Lung (tissue), 12 donors: ENCODE data around the gene HTRA1. TPM values are rescaled to one million over a fixed set of nuclear protein-coding genes. Genes with fewer than 3 reads are reported as not detected.
A peak's percentile ranks its signal among the peaks of the same experiment; 100 is the strongest.

Experiments
- ATAC-seq: fragments of 200-7000 bp; cut with Tn5 transposase; one replicate; pipeline ENCODE4 v1.9.1; 2020; ENCODE audit warnings: moderate number of reproducible peaks; ENCODE audit not compliant: insufficient read depth, low FRiP score
- DNase-seq, 3 donors: peaks; one replicate each; pipeline ENCODE4 v3.0.0-alpha.2; 2013 to 2017
- H3K27ac ChIP-seq, 2 donors: one replicate each; pipeline ENCODE4 v1.5.1; 2013; ENCODE audit warnings: mild to moderate bottlenecking in 2 of 2, moderate library complexity in 2 of 2, control low read depth in 1 of 2, inconsistent platforms in 1 of 2, low read depth in 1 of 2, low read length in 1 of 2
- H3K27me3 ChIP-seq, 3 donors: one replicate each; pipeline ENCODE4 v1.5.1; 2013; ENCODE audit warnings: low read length in 2 of 3; ENCODE audit not compliant: control insufficient read depth in 3 of 3, insufficient read depth in 3 of 3
- H3K36me3 ChIP-seq, 4 donors: one replicate each; pipeline ENCODE4 v1.5.1; 2013; ENCODE audit warnings: low read length in 4 of 4, mild to moderate bottlenecking in 1 of 4, moderate library complexity in 1 of 4; ENCODE audit not compliant: control insufficient read depth in 4 of 4, insufficient read depth in 4 of 4
- H3K4me1 ChIP-seq, 5 donors: one replicate each; pipeline ENCODE4 v1.5.1; 2013; ENCODE audit warnings: low read length in 5 of 5, mild to moderate bottlenecking in 2 of 5, moderate library complexity in 1 of 5; ENCODE audit not compliant: control insufficient read depth in 5 of 5, insufficient read depth in 5 of 5
- H3K4me3 ChIP-seq: one replicate; pipeline ENCODE4 v1.5.1; 2013; ENCODE audit warnings: mild to moderate bottlenecking, control low read depth, moderate library complexity
- H3K9ac ChIP-seq, 2 donors: one replicate each; pipeline ENCODE4 v1.5.1; 2013; ENCODE audit warnings: low read length in 2 of 2, control low read depth in 1 of 2; ENCODE audit not compliant: insufficient read depth in 1 of 2
- H3K9me3 ChIP-seq, 4 donors: one replicate each; pipeline ENCODE4 v1.5.1; 2013; ENCODE audit warnings: low read length in 3 of 4, mild to moderate bottlenecking in 1 of 4, moderate library complexity in 1 of 4; ENCODE audit not compliant: control insufficient read depth in 4 of 4, insufficient read depth in 3 of 4
- CTCF ChIP-seq: IDR thresholded peaks from 2 replicates; pipeline ENCODE4 v1.5.1; 2012; ENCODE audit warnings: mild to moderate bottlenecking; ENCODE audit errors: control extremely low read depth, extremely low read depth
- WGBS, 2 donors: extraction: QIAGEN DNeasy Blood & Tissue Kit; methylation state at CpG; one replicate each; pipeline ENCODE4 v1.1.7; 2013; 5-methylcytosine and 5-hydroxymethylcytosine counted together
- polyA plus RNA-seq, 2 donors: library from polyadenylated mRNA; stranded (reverse); fragments of 200-250 nt; gene quantifications; one replicate each; pipeline ENCODE4 v1.2.1, GENCODE V29; 2013
- total RNA-seq, 2 donors: library from RNA; depleted of rRNA in 1 of 2; stranded (reverse); fragments of >200 nt in 1 of 2; gene quantifications; one replicate each; pipeline ENCODE4 v1.2.1, GENCODE V29; 2014 to 2021
- donor health status: control.
- donor health status: control.
- donor health status: Bipolar disorder and iron deficiency.
- donor health status: healthy.
- donor health status: DM: yes; HTN: yes; CAD: no.

Gene HTRA1
- total and polyA plus RNA-seq, 4 donors, result 30.4 to 59.8 (median 46.1) TPM

GRCh38 chr10:122459561-122460273, 1.6 kb upstream of the HTRA1 start:
- peaks cover 0 to 29% (median 6%) of the 10 kb centered on the region in 5 donors for H3K4me1 ChIP-seq
- peaks cover 0 to 37% (median 21%) of the 10 kb centered on the region in 3 donors for H3K27me3 ChIP-seq
- DNase-seq (no peak), ATAC-seq (no peak)
- H3K27ac ChIP-seq, result no peak overlapping the region
- H3K9me3 ChIP-seq, result no peaks in the 10 kb centered on the region
- no peak for TF ChIP-seq CTCF
- WGBS, 2 donors, result 60 to 73% methylated on average over 14 of the region's 14 CpGs
- H3K9ac ChIP-seq, result no peak overlapping the region
- no peak overlapping the region for H3K4me3 ChIP-seq
- no peaks in the 10 kb centered on the region for H3K36me3 ChIP-seq

DNA sequence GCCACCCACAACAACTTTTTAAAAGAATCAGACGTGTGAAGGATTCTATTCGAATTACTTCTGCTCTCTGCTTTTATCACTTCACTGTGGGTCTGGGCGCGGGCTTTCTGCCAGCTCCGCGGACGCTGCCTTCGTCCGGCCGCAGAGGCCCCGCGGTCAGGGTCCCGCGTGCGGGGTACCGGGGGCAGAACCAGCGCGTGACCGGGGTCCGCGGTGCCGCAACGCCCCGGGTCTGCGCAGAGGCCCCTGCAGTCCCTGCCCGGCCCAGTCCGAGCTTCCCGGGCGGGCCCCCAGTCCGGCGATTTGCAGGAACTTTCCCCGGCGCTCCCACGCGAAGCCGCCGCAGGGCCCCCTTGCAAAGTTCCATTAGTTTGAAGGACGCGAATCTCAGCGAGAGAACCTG, 461 bp upstream of the HTRA1 start:
- Histone ChIP-seq H3K4me1 (peaks cover 3 to 29% (median 6%) of the 10 kb centered on the region in 5 donors), H3K9me3 (no peaks in the 10 kb centered on the region), H3K27me3 (peaks cover 0 to 40% (median 21%) of the 10 kb centered on the region in 3 donors), H3K9ac (no peak overlapping the region), H3K4me3 (peak overlapping the region; percentile 35), H3K27ac (peak overlapping the region; percentile 37 to 74), H3K36me3 (no peaks in the 10 kb centered on the region)
- 1 to 3% methylated on average over 39 to 40 of the region's 40 CpGs for WGBS, 2 donors
- DNase-seq, result peak in 2 of 3 donors; percentile 28 to 33
- TF ChIP-seq CTCF, result no peak
- no peak for ATAC-seq

DNA sequence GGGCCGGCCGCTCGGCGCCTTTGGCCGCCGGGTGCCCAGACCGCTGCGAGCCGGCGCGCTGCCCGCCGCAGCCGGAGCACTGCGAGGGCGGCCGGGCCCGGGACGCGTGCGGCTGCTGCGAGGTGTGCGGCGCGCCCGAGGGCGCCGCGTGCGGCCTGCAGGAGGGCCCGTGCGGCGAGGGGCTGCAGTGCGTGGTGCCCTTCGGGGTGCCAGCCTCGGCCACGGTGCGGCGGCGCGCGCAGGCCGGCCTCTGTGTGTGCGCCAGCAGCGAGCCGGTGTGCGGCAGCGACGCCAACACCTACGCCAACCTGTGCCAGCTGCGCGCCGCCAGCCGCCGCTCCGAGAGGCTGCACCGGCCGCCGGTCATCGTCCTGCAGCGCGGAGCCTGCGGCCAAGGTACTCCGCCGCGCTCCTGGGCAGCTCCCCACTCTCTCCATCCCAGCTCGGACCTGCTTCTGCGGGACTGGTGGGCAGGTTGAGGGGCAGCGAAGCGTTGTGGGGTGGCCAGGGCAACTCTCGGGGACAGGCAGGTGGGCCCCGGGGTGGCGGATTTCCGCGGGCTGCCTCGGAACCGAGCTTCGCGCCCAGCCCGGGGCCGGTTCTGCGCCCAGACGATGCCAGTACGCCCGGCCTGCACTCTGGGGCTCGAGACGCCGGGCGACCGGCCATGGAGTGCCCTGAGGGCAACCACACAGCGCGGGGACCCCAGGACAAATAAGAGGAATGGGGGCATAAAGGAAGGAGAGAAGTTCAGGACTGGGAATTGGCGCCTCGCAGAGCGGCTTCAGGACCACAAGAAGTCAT, 578 bp downstream of the HTRA1 start:
- no peak for TF ChIP-seq CTCF
- no peaks in the 10 kb centered on the region for H3K9me3 ChIP-seq
- peaks cover 0 to 40% (median 20%) of the 10 kb centered on the region in 3 donors for H3K27me3 ChIP-seq
- WGBS, 2 donors, result 0 to 1% methylated on average over 55 to 95 of the region's 95 CpGs
- DNase-seq (peak in 2 of 3 donors; percentile 20 to 31), ATAC-seq (peak; percentile 43)
- H3K36me3 ChIP-seq, result no peaks in the 10 kb centered on the region
- H3K4me3 ChIP-seq, result peak overlapping the region; percentile 62
- peak overlapping the region; percentile 66 to 74 for H3K27ac ChIP-seq
- H3K9ac ChIP-seq, result no peak overlapping the region
- peaks cover 3 to 29% (median 6%) of the 10 kb centered on the region in 5 donors for H3K4me1 ChIP-seq
